HFFc6 (cell line): Measurements from ENCODE around the gene CHST11. TPM values are rescaled to one million over a fixed set of nuclear protein-coding genes. Genes with fewer than 3 reads are reported as not detected.
"Not testable (repeated sequence)": the region's sequence is repeated elsewhere in the genome, so short reads cannot be mapped to it uniquely, and the experiment has no call there.

Source experiments
- DNase-seq: peaks from one replicate; pipeline ENCODE4 v3.0.0-alpha.2; 2018
- H3K27ac Mint-ChIP-seq: 2 replicates; pipeline ENCODE4 v1.8.0; 2020; ENCODE audit warnings: mild to moderate bottlenecking, mixed read lengths
- H3K27me3 Mint-ChIP-seq: 2 replicates; pipeline ENCODE4 v1.8.0; 2021; ENCODE audit warnings: mild to moderate bottlenecking, moderate library complexity, mixed read lengths; ENCODE audit not compliant: insufficient read depth
- H3K36me3 Mint-ChIP-seq: 2 replicates; pipeline ENCODE4 v1.8.0; 2021; ENCODE audit warnings: low read depth, mixed read lengths
- H3K4me1 Mint-ChIP-seq: 2 replicates; pipeline ENCODE4 v1.8.0; 2020; ENCODE audit warnings: low read depth, mixed read lengths
- H3K4me3 Mint-ChIP-seq: 2 replicates; pipeline ENCODE4 v1.8.0; 2020; ENCODE audit warnings: mild to moderate bottlenecking, moderate library complexity, mixed read lengths
- H3K9me3 Mint-ChIP-seq: 2 replicates; pipeline ENCODE4 v1.8.0; 2020; ENCODE audit warnings: mild to moderate bottlenecking, mixed read lengths
- CTCF ChIP-seq: fragments of 200-600 bp; sonication (generic); IDR thresholded peaks from 2 replicates; pipeline ENCODE4 v1.5.0; 2021; ENCODE audit warnings: antibody characterized with exemption, mild to moderate bottlenecking
- total RNA-seq, 6 experiments: library from RNA; stranded (reverse); fragmentation: NEBNext Ultra II Directional; extraction: Animal tissue kit (Norgen Biotek cat#: 25700); gene quantifications; 2 replicates in 1 of 6; 3 replicates in 5 of 6; pipeline ENCODE4 v1.2.3, GENCODE V29; 2021

The CHST11 gene
- total RNA-seq, 6 experiments from 2014 or later = 2.4 to 4.3 (median 3.8) TPM

GRCh38 chr12:104742551-104743201 is 285.9 kb downstream of the CHST11 start:
- no peaks in the 10 kb centered on the region for H3K9me3 Mint-ChIP-seq
- H3K36me3 Mint-ChIP-seq = no peaks in the 10 kb centered on the region
- TF ChIP-seq CTCF = no peak
- DNase-seq = no peak
- H3K4me1 Mint-ChIP-seq = peaks cover 21% of the 10 kb centered on the region
- no peak overlapping the region for H3K4me3 Mint-ChIP-seq
- peaks cover 23% of the 10 kb centered on the region for H3K27me3 Mint-ChIP-seq
- H3K27ac Mint-ChIP-seq = no peak overlapping the region

DNA sequence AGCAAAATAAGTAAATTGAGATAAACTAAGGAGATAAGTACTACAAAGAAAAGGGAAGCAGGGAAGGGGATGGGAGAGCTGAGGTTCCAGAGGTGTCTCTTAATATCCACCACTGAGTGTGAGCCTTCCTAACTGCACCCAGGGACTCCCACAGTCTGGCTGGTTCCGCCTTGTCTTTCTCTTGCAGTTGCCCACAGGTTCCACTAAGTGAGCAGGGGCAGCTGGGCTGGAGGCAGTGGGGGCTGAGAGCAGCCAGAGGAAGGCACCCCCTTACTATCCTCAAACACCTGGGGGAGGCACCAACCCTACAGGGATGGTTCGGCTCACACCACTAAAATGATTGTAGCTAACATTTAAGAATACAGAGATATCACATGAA is 286.4 kb downstream of the CHST11 start:
- H3K9me3 Mint-ChIP-seq = no peaks in the 10 kb centered on the region
- peaks cover 25% of the 10 kb centered on the region for H3K27me3 Mint-ChIP-seq
- H3K36me3 Mint-ChIP-seq = no peaks in the 10 kb centered on the region
- H3K27ac Mint-ChIP-seq = no peak overlapping the region
- DNase-seq = no peak
- no peak overlapping the region for H3K4me3 Mint-ChIP-seq
- TF ChIP-seq CTCF = no peak
- peaks cover 26% of the 10 kb centered on the region for H3K4me1 Mint-ChIP-seq

- H3K9me3 Mint-ChIP-seq, DNase-seq, H3K27ac Mint-ChIP-seq, H3K4me3 Mint-ChIP-seq, H3K36me3 Mint-ChIP-seq: not testable (repeated sequence)
- H3K4me1 Mint-ChIP-seq = peaks cover 34% of the 10 kb centered on the region
- peaks cover 25% of the 10 kb centered on the region for H3K27me3 Mint-ChIP-seq
Observed at GRCh38 chr12:104743753-104744548, 287.2 kb downstream of the CHST11 start.

DNA sequence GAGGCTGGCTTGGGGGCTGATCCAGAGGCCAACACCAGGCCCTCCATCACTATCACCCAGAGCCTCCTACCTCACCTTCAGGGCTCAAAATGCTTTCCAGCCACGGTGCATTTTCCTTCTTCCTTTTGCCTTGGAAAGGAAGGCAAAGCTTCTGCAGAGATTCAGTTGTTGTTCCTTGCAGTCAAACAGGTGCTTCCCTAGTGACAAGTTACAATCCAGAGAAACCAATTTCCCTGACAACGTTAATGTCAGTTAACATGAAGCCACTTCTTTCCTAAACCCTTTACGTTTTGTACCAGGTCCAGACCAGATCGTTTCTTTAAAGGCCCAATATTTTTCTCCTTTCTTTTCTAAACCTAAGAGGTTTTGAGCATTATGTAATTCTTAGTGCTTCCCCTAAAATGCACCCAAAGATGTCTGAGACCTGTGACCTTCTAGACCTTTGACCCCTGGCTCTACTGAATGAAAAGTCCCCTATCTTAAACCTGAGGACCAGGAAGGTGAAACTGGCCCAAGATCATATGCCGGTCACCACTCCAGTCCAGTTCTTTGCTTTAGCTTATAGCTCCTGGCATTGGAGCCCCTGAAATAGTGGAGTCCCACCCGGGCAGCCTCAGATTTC is 289.8 kb downstream of the CHST11 start:
- Mint-ChIP-seq H3K4me1 (peaks cover 31% of the 10 kb centered on the region), H3K9me3 (no peaks in the 10 kb centered on the region), H3K4me3 (no peak overlapping the region), H3K27ac (no peak overlapping the region), H3K27me3 (peaks cover 23% of the 10 kb centered on the region), H3K36me3 (no peaks in the 10 kb centered on the region)
- no peak for TF ChIP-seq CTCF
- no peak for DNase-seq

GRCh38 chr12:104747330-104747729 is 290.6 kb downstream of the CHST11 start:
- Mint-ChIP-seq H3K4me1 (peaks cover 31% of the 10 kb centered on the region), H3K4me3 (no peak overlapping the region), H3K27me3 (peaks cover 24% of the 10 kb centered on the region), H3K27ac (no peak overlapping the region), H3K36me3 (no peaks in the 10 kb centered on the region), H3K9me3 (no peaks in the 10 kb centered on the region)
- DNase-seq = no peak
- TF ChIP-seq CTCF = no peak

- H3K27ac Mint-ChIP-seq = no peak overlapping the region
Observed at GRCh38 chr12:104747955-104748354, 291.2 kb downstream of the CHST11 start.

More at GRCh38 chr12:104747955-104748354, 291.2 kb downstream of the CHST11 start:
- Mint-ChIP-seq H3K36me3 (no peaks in the 10 kb centered on the region), H3K4me1 (peaks cover 31% of the 10 kb centered on the region), H3K27me3 (peaks cover 20% of the 10 kb centered on the region), H3K4me3 (no peak overlapping the region), H3K9me3 (no peaks in the 10 kb centered on the region)
- no peak for DNase-seq
- no peak for TF ChIP-seq CTCF
